Measurements from ENCODE around the gene FOXO6.

- TF ChIP-seq STAT6 (CRISPR knock-in tag; conservative IDR thresholded peaks at IDR 0.05; ENCODE audit: low read depth) (no peak), ATF2 (CRISPR knock-in tag; IDR thresholded peaks at IDR 0.05; ENCODE audit: borderline replicate concordance, low read depth) (no peak), ZNF263 (CRISPR knock-in tag; IDR thresholded peaks at IDR 0.05; ENCODE audit: low read depth) (no peak), CTCF (IDR thresholded peaks at IDR 0.05) (no peak), SMAD3 (CRISPR knock-in tag; IDR thresholded peaks at IDR 0.05; ENCODE audit: borderline replicate concordance) (no peak), NR2C2 (CRISPR knock-in tag; IDR thresholded peaks at IDR 0.05) (no peak)
- TF ChIP-seq, protein P1, sequence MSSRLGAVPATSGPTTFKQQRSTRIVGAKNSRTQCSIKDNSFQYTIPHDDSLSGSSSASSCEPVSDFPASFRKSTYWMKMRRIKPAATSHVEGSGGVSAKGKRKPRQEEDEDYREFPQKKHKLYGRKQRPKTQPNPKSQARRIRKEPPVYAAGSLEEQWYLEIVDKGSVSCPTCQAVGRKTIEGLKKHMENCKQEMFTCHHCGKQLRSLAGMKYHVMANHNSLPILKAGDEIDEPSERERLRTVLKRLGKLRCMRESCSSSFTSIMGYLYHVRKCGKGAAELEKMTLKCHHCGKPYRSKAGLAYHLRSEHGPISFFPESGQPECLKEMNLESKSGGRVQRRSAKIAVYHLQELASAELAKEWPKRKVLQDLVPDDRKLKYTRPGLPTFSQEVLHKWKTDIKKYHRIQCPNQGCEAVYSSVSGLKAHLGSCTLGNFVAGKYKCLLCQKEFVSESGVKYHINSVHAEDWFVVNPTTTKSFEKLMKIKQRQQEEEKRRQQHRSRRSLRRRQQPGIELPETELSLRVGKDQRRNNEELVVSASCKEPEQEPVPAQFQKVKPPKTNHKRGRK (CRISPR knock-in tag; IDR thresholded peaks at IDR 0.05; ENCODE audit: borderline replicate concordance) = no peak
- TF ChIP-seq, protein P2, sequence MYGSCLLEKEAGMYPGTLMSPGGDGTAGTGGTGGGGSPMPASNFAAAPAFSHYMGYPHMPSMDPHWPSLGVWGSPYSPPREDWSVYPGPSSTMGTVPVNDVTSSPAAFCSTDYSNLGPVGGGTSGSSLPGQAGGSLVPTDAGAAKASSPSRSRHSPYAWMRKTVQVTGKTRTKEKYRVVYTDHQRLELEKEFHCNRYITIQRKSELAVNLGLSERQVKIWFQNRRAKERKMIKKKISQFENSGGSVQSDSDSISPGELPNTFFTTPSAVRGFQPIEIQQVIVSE (CRISPR knock-in tag; IDR thresholded peaks at IDR 0.05; ENCODE audit: borderline replicate concordance) = no peak
Observed at GRCh38 chr1:41342774-41343355, 18.4 kb upstream of the FOXO6 start.
